HG02943 (cell line): Measurements from ENCODE around the gene UBL3.

Experiments
- ATAC-seq: cut with Tn5 transposase; IDR thresholded peaks from one replicate; pipeline ENCODE4 v1.9.1; 2021; ENCODE audit warnings: mild to moderate bottlenecking, low read depth, moderate library complexity; ENCODE audit not compliant: unreplicated experiment

Gene UBL3

DNA sequence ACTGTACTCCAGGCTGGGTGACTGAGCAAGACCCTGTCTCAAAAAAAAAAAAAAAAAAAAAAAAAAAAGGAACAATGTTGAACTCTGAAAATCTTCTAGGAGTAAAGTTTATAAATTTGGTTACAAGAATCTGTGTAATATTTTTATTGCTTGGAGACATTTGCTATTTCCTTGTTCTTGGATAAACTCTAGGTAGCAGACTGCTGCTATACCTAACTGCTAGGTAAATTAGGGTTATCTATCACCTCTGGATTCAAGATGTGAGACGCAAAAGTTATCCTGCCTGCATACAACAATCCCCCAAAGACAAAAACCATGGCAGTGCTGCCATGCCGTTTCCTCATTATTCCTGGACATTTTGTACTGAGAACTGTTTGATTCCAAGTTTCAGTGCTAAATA lies 33.7 kb downstream of the UBL3 start:
- no peak for ATAC-seq

DNA sequence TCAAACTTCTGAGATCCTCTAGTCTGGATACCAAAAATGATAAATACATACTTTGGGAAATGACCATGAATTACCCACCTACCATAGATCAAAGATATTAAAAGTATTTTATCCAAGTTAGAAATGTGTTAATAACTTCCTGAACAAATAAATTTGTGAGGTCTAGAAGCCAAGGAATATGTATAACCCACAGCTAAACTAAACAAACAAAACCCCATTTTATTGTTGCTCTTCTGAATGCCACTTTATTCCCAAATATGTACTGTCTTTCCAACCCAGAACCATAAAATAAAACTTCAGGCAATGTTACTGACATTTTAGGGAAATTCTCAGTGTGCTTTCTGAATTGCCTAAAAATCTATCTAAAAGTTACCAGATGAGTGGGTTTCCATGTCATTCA lies 35.1 kb downstream of the UBL3 start:
- ATAC-seq: no peak

DNA sequence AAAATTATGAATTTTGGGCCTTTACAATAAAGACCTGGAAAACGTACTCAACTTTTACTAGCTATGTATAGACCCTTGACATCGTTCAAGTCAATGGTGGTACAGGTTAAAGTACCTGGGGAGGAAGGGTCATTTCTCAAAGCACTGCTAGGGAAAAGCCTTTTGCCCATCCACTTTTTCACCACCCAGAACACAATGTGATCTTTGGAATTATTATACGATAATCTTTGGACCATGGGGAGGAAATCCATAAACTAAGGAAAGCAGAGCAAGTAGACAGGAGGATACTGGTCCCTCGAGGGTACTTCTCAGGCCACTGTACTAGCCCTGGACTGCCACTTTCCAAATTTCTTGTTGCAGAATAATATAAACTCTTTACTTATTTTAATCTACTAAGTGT lies 39.5 kb downstream of the UBL3 start:
- no peak for ATAC-seq

DNA sequence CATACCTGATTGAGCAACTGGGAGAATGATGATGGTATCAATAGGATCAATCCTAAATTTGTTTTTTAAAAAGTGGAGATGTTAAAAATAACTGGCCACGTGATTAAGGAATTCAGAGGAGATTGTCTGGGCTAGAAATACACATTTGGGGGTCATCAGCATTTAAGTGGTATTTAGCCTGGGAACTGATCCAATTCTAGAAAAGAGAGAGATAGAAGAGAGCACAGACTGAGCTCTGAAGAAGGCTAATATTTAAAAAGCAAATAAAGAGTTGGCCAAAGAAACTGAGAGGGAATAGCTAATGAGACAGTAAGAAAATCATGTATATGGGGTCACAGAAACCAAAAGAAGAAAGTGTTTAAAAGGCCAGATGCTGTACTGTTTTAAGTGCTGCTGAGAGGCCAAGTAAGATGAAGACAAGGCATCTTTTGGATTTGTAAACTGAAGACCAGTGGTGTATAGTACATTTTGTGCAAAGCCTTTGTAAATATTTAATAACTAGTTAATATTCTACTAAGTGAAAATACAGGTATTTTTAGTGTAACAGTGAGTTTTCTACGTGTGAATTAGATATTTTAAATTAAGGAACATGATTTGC lies 40.2 kb downstream of the UBL3 start:
- no peak for ATAC-seq

DNA sequence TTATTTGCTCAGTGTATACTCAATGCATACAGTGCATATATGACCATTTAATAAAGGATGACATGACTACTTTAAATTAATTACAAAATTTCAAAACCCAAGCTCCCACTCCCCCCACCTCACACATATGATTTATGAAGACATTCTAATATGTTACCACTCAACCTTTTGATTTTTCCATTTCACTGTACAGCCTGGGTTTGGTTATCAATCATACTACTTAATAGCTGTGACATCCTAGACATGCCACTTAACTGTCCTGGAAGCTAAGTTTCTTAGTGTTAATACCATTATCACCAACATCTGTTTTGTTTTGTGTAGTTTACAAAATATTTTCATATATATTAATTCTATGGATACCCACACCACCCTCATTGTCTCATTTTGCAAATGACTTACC lies 42.2 kb downstream of the UBL3 start:
- ATAC-seq: no peak

DNA sequence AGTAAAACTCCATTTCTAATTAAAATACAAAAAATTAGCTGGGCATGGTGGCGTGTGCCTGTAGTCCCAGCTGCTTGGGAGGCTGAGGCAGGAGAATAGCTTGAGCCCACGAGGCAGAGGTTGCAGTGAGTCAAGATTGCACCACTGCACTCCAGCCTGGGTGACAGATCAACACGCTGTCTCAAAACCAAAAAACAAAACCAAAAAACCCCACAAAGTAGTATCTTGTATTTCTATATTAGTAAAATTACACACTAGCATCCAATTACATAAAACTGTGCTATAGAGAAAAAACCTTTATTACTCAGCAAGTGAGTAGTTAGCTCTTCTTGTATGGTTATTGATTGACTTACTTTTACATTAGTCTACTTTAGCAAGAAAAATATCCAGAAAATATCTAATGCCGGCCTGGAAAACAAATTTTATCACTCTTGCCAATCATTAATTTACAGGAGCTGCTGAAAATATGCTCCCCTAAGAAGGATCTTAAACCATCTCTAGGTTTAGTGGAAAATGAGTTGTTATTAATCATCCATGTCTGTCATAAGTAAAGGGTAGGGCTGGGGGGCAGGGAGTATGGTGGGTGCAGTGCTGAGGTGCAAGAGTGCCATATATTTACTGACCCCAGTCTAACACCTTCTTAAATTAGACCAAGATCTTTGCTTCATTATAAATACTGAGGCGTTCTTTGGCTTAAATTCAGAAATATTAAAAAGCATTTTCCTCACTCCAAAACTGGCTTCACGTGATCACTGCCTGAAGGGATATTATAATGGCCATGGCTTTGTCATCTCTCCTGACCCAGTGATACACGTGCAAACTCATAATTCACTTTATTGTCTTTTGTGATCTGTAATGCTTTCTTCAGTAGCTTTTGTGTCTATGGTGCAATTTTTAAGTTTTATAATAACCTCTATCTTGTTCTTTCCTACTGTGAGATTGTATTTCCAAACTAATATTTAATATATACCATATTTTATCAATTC lies 44.1 kb downstream of the UBL3 start:
- no peak for ATAC-seq

DNA sequence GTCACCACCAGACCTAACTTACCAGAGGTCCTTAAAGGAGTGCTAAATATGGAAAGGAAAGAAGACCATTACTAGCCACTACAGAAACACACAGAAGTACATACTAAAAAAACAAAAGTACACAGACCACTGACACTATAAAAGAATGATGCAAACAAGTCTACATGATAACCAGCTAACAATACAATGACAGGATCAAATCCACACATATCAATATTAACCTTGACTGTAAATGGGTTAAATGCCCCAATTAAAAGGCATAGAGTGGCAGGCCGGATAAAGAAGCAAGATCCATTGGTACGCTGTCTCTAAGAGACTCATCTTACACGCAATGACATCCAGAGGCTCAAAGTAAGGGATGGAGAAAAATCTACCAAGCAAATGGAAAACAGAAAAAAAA lies 47.2 kb downstream of the UBL3 start:
- ATAC-seq: no peak

DNA sequence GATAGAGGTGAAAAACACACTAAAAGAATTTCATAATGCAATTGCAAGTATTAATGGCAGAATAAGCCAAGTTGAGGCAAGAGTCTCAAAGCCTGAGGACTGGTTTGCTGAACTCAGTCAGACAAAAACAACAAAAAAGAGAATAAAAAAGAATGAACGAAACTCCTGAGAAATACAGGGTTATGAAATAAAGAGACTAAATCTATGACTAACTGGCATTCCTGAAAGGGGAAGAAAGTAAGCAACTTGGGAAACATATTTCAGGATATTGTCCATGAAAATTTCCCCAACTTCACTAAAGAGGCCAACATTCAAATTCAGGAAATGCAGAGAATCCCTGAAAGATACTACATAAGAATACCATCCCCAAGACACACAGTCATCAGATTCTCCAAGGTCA lies 47.8 kb downstream of the UBL3 start:
- ATAC-seq: no peak

DNA sequence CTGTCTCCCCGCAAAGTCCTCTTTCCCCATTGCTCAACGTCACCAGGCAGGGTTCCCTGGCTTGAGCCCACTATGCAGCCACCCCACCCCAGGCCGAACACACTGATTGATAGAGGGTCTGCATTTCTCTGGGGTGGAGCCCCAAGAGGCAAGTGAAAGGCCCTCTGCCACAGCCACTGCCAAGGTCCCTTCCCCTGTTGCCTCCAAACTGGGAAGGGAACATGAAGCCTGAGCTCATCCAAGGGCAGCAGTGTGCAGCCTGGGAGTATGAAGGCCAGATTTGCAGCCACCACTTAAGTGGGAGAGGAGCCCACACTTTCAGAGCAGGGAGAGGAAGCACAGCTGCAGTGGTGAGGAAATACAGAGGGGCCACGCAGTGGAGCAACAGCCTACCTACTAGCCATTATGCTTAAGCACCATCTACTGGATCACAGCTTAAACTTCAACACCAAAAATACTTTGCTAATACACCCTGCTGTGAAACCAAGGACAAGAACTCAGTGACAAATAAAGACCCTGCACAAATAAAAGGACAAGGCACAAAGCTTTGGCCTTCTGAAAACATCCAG lies 48.6 kb downstream of the UBL3 start:
- ATAC-seq: no peak

DNA sequence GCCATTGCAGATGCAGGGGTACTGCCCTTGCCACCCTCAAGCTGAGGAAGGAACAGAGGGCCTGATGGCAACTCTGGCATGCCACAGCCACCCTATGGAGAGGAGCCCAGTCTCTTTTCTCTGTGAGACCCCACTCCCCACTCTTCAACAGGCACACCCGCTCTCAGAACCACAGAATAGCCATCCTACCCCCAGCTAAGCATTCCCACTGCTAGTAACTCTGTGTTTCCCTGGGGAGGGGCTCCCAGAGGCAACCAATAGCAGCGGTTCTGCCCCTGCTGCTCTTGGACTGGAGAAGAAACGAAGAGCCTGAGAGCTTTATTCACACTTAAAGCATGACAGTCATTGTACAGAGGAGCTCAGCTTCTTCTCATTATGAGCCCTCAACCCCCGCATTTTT lies 49.3 kb downstream of the UBL3 start:
- ATAC-seq: no peak

DNA sequence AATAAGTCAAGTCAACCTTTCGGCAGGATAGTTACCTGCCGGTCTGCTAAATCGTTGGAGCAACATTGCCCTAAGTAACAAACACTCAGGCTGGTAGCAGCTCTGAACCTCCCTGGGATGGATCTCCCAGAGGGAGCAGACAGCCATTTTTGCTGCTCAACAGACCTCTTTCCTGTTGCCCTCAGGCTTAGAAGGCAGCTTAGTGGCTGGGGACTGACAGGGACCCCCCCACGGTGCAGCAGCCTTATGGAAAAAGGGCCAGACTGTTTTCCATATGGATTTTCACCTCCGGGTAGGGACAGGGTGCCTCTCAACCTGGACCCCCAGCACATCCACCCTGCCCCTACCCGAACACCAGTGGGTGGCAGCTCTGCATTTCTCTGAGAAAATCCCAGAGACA lies 49.7 kb downstream of the UBL3 start:
- no peak for ATAC-seq

DNA sequence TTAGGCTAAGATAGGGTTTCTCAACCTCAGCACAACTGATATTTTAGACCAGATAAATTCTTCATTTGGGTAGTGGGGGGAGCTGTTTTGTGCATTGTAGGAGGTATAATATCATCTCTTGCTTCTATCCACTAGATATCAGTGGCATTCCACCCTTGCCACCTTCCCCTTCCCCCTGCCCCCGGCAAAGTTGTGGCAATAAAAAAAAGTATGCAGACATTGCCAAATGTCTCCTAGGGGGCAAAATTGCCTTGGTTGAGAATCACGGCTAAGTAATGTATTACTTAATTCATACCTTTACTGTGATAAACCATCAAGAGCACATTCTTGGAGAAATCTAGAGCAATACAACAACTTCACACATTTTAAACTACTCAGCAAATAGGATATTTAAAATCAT lies 51.4 kb downstream of the UBL3 start:
- no peak for ATAC-seq

DNA sequence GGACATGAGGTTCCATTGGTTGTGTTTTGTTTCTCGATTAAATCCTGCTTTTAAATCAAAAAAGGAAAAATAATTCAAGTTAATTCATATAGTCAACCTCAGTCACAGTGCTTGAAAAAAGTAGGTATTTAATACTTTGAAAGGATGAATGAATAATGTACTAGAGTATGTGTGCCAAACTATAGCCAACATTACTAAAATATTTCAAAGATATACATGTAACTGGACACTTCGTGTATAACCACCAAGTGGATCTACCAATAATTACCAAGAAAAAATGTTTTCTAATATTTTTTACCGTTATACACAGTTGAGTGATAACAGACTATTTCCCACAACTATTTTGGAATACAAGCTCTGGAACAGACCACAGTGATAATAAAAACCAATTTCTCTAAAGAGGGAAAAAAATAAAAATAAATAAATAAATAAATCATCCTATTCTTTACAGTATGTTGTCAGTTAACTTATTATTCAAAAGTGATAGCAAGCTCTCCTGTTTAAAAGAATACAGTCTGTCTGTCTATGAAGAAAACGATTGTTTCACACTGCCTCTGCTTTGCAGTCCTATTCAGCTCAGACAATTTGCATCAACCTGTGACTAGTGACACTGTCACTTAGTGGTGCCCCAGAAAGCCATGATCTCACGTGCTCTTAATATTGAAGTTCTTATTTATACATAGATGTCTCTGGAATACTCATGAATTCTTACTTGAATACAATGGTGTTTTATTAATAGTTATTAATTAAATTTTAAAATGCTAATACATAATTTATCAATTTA lies 58.2 kb downstream of the UBL3 start:
- no peak for ATAC-seq

DNA sequence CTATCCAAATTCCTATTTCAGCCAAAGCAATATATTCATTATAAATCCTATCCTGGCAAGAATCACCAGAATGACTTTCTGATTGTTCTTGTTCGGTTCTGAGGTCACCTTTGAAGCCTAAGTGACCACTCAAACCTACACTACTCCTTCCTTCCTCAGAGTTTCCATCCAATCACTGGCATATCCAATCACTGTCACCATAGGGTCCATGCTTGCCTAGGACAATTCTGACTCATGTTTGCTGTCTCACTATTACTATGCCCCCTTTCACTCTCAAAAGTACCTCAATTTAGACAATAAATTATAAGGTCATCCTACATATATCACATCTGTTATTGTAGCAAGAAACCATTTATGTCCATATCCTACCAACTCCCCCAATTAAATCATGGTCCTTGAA lies 58.9 kb downstream of the UBL3 start:
- ATAC-seq: no peak

DNA sequence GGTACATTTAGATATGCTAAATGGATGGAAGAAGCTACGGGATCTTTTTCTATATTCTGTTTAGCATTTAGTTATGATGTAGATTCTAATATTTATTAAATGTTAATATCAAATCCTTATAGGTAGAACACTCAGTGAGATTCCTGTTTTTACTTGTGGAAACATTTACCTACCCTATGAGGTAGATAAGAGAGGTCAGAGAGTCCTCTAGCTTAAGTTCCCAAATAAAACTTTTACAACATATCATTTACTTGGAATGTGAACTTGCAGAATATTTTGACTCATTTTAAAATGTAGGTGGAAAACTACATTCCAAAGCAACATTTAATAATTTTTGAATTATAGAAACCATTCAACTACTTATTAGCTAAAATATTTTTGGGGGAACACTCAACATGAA lies 63.7 kb downstream of the UBL3 start:
- no peak for ATAC-seq

DNA sequence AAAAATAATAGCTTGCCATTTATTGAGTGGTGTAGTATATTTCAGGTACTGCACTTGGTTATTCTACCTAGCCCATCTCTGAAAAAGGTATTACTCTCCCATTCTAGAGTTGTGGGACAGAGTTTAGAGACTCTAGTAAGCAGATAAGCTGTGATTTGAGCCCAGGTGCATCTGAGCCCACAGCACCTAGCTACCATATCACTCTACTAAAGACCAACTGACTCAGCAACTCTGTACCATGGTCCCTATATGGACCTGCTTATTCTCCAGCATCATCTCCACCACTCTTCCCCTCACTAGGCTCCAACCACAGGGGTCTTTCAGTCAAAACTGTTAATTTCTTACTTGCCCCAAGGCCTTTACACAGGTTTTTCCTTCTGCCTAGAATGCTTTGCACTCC lies 64.4 kb downstream of the UBL3 start:
- no peak for ATAC-seq

DNA sequence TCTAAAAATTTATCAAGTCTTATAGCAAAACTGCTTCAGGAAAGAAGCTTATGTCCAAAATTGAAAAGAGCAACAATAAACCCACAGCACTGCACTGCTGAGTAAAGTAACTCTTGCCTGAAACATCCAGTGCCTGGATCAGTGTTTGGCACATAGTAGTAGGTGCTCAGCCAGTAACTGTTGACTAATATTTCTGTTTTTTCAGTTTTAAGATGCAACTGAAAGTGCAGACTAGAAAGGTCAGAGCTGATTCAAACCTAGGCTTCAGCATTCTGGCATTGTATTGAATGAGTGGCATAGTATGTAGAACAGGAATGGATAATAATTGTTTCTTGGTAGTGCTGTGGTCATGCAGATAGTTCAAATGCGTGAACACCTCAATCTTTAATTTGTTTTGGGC lies 67.6 kb downstream of the UBL3 start:
- no peak for ATAC-seq

DNA sequence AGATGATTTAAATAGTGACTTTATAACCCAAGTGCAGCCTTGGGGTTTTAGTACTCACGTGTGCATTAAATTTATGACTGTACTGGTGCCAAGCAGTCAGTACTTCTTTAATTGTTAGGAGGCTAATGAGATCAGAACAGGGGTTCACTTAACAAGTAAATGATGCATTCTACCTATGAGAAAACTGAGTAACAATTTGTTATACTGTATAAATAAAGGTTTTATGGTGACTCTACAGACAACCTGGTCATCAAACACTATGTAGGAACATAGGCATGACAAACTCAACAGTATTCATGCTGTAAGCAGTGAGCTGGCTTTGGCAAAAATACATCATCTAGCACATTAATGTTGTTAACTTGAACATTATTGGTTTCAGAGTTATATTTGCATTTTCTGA lies 75.6 kb downstream of the UBL3 start:
- ATAC-seq: no peak

DNA sequence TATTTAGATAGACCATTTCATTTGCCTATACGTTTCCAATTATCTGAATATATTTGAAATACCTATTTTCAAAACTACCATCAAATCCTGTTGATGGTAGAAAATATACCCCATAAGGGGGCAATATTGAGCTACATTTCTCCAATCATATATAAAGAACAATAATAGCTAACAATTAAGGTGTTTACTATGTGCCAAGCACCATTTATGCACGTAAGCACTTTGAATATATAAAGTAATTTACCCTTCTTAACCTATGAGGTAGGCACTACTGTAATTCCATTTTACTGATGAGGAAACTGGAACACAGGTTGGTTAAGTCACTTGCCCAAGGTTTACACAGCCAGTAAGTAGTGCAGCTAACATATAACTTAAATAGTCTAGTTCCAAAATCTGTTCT lies 79.2 kb downstream of the UBL3 start:
- ATAC-seq: no peak

DNA sequence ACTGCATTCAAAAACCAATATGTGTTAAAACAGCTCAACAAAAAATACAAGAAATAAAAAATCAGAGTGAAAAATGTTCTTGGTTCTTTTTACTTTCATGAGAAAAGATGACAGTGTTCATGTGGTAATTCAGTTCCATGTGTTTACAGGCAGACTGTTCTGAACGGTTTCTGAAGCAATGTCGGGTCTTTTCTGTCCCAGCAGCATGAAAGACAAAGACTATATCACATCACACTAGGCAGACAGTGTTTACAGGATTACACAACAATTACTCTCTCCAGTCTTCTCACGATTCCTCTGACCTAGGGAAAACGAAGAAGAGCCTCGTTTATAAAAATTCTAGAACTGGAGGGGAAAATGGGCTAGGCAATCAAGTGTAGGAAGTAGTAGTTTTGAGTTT lies 83.4 kb downstream of the UBL3 start:
- no peak for ATAC-seq
